GM12878 (cell line): ENCODE measurements around the gene SETSIP. TPM values are rescaled to one million over a fixed set of nuclear protein-coding genes. Genes with fewer than 3 reads are reported as not detected.

Experiments
- ATAC-seq: fragments of 200-7000 bp; cut with Tn5 transposase; 3 replicates; pipeline ENCODE4 v1.9.1; 2020; ENCODE audit warnings: mild to moderate bottlenecking, moderate library complexity
- BruUV-seq: library from RNA; stranded (reverse); fragments of 400-500 nt; replicated peaks from 2 replicates; lab custom pipeline; 2021; lab: Mats Ljungman, UMichigan
- CTCF ChIA-PET: fragments of 300-600 bp; sonication (Branson Sonifier 250); formaldehyde crosslinking; extraction: SDS; loops from one replicate; lab custom pipeline; 2021; ENCODE audit warnings: inconsistent platforms; lab: Yijun Ruan, JAX
- POLR2A ChIA-PET: fragments of 350-600 bp; formaldehyde crosslinking; extraction: SDS; loops from one replicate; lab custom pipeline; 2021; ENCODE audit warnings: inconsistent platforms; lab: Charles Lee
- RAD21 ChIA-PET: fragments of 300-600 bp; sonication (Branson Sonifier 250); formaldehyde crosslinking; loops from one replicate; lab custom pipeline; 2023; ENCODE audit warnings: antibody characterized with exemption; ENCODE audit not compliant: unreplicated experiment; lab: Charles Lee
- SMC1A ChIA-PET: fragments of 300-600 bp; sonication (Branson Sonifier 250); formaldehyde crosslinking; loops from one replicate; lab custom pipeline; 2023; ENCODE audit not compliant: unreplicated experiment, uncharacterized antibody; lab: Charles Lee
- DNase-seq: peaks from one replicate; pipeline ENCODE4 v3.0.0-alpha.2; 2011; ENCODE audit warnings: low read depth, low spot score
- FAIRE-seq: peaks from 3 replicates; lab custom pipeline; 2011; peaks lifted over from hg19 to GRCh38; lab: Jason Lieb, UNC
- H2AFZ ChIP-seq: 2 replicates; pipeline ENCODE4 v1.6.0; 2011; ENCODE audit warnings: low read depth, low read length, control low read depth; ENCODE audit not compliant: control insufficient read depth
- H3K27ac ChIP-seq: 2 replicates; pipeline ENCODE4 v1.5.1; 2011; ENCODE audit warnings: control low read depth; ENCODE audit not compliant: control insufficient read depth, insufficient read depth
- H3K27me3 ChIP-seq, 2 experiments: replicated peaks in 1 of 2; 2 replicates each; pipeline versions ENCODE4 v1.6.0 to v1.6.1; 2011; ENCODE audit warnings: low read length in 1 of 2; ENCODE audit not compliant: control insufficient read depth in 2 of 2, insufficient read depth in 2 of 2
- H3K36me3 ChIP-seq, 2 experiments: 2 replicates each; pipeline ENCODE4 v1.5.1; 2011; ENCODE audit warnings: low read length in 1 of 2; ENCODE audit not compliant: control insufficient read depth in 2 of 2, insufficient read depth in 2 of 2
- H3K4me1 ChIP-seq: 2 replicates; pipeline ENCODE4 v1.6.1; 2011; ENCODE audit warnings: mild to moderate bottlenecking, low read length, moderate library complexity, mixed read lengths; ENCODE audit not compliant: control insufficient read depth, insufficient read depth
- H3K4me2 ChIP-seq: 2 replicates; pipeline ENCODE4 v1.6.0; 2011; ENCODE audit warnings: control low read depth; ENCODE audit not compliant: control insufficient read depth, insufficient read depth
- H3K4me3 ChIP-seq: fragments of 200-600 bp; sonication (generic); 2 replicates; pipeline ENCODE4 v1.5.1; 2016
- H3K79me2 ChIP-seq: 2 replicates; pipeline ENCODE4 v1.6.0; 2011; ENCODE audit warnings: low read length; ENCODE audit not compliant: control insufficient read depth, insufficient read depth
- H3K9ac ChIP-seq: 2 replicates; pipeline ENCODE4 v1.8.0; 2011; ENCODE audit warnings: low read length, control low read depth, mixed read lengths; ENCODE audit not compliant: control insufficient read depth, insufficient read depth
- H3K9me3 ChIP-seq: replicated peaks from 3 replicates; pipeline ENCODE4 v1.5.1; 2011; ENCODE audit warnings: mild to moderate bottlenecking, low read length; ENCODE audit not compliant: control insufficient read depth, insufficient read depth
- H4K20me1 ChIP-seq: 2 replicates; pipeline ENCODE4 v1.6.0; 2011; ENCODE audit not compliant: control insufficient read depth, insufficient read depth
- FOS ChIP-seq: IDR thresholded peaks from 3 replicates; pipeline ENCODE4 v1.6.1; 2011; ENCODE audit warnings: borderline replicate concordance; ENCODE audit not compliant: insufficient read length; ENCODE audit errors: extremely low read depth
- FOXK2 ChIP-seq: fragments of 450-650 bp; IDR thresholded peaks from 2 replicates; pipeline ENCODE4 v1.6.1; 2017; ENCODE audit warnings: mild to moderate bottlenecking, moderate library complexity
- KDM1A ChIP-seq: fragments of 200-600 bp; sonication (generic); IDR thresholded peaks from 2 replicates; pipeline ENCODE4 v1.6.1; 2016; ENCODE audit warnings: borderline replicate concordance
- NBN ChIP-seq: fragments of 450-650 bp; IDR thresholded peaks from 2 replicates; pipeline ENCODE4 v1.6.1; 2016
- SMARCA5 ChIP-seq: fragments of 450-650 bp; IDR thresholded peaks from 2 replicates; pipeline ENCODE4 v1.6.1; 2017; ENCODE audit warnings: mild to moderate bottlenecking
- TAF1 ChIP-seq: IDR thresholded peaks from 2 replicates; pipeline ENCODE4 v1.6.1; 2011; ENCODE audit warnings: mild to moderate bottlenecking, low read depth, low read length, borderline replicate concordance
- WGBS: methylation state at CpG from one replicate; pipeline ENCODE4 v1.1.6; 2016; ENCODE audit warnings: low lambda C conversion rate; ENCODE audit not compliant: insufficient replicate concordance, insufficient coverage; ENCODE audit errors: missing lambda C conversion rate; 5-methylcytosine and 5-hydroxymethylcytosine counted together
- in situ Hi-C: fragments of 300-500 bp; cut with MboI; formaldehyde crosslinking; loops from 9 replicates; pipeline ENCODE4 v1.14.3; 2018; ENCODE audit warnings: mixed read lengths
- intact Hi-C: fragments of 100-400 bp; cut with micrococcal nuclease; formaldehyde crosslinking; loops from one replicate; pipeline ENCODE4 v1.14.2; 2022; ENCODE audit not compliant: unreplicated experiment
- polyA plus RNA-seq, 11 experiments: library from polyadenylated mRNA; depleted of rRNA in 4 of 11; unstranded in 6 of 11; stranded (reverse) in 5 of 11; fragments of >200 nt; fragmentation: Nextera tagmentation in 4 of 11; fragmentation: Illumina TruSeq in 1 of 11; extraction: Ambion mirVana in 4 of 11; extraction: Trizol in 1 of 11; gene quantifications; 1 replicate in 1 of 11; 2 replicates in 10 of 11; pipeline versions ENCODE4 v1.2.1 to v1.2.3, GENCODE V29; 2011 to 2016; ENCODE audit warnings: inconsistent platforms in 2 of 11, missing spikeins in 2 of 11, low read depth in 1 of 11
- total RNA-seq, 4 experiments: library from RNA; depleted of rRNA in 3 of 4; stranded (reverse); fragments of >200 nt in 3 of 4; fragmentation: Illumina TruSeq in 1 of 4; extraction: Trizol in 1 of 4; gene quantifications; 2 replicates each; pipeline versions ENCODE4 v1.2.1 to v1.2.3, GENCODE V29; 2013 to 2021
- TF ChIP-seq, protein P1 (sequence below): fragments of 450-650 bp; IDR thresholded peaks from 2 replicates; pipeline ENCODE4 v1.6.1; 2017; ENCODE audit warnings: borderline replicate concordance
- TF ChIP-seq, protein P2 (sequence below): fragments of 450-650 bp; IDR thresholded peaks from 2 replicates; pipeline ENCODE4 v1.6.1; 2016; ENCODE audit warnings: mild to moderate bottlenecking
- TF ChIP-seq, protein P3 (sequence below): fragments of 150-350 bp; IDR thresholded peaks from 2 replicates; pipeline ENCODE4 v1.6.1; 2016; ENCODE audit warnings: low read depth, low read length
- TF ChIP-seq, protein P4 (sequence below), 3 experiments: IDR thresholded peaks in 2 of 3; conservative IDR thresholded peaks in 1 of 3; 2 replicates each; pipeline ENCODE4 v1.5.1; 2011; ENCODE audit warnings: low read depth in 3 of 3, low read length in 3 of 3, mild to moderate bottlenecking in 3 of 3, control low read depth in 2 of 3, moderate library complexity in 2 of 3, inconsistent platforms in 1 of 3, mixed read lengths in 1 of 3; ENCODE audit not compliant: control insufficient read depth in 2 of 3, insufficient read depth in 1 of 3; ENCODE audit errors: extremely low read depth in 1 of 3
- TF ChIP-seq, protein P5 (sequence below): fragments of 150-350 bp; IDR thresholded peaks from 2 replicates; pipeline ENCODE4 v1.6.1; 2014; ENCODE audit warnings: mild to moderate bottlenecking, low read depth, low read length

Gene SETSIP
- total and polyA plus RNA-seq, 10 of the 15 experiments (the other 5 are each of a cell fraction or from before 2014, with no cell fraction given), result 0.15 to 0.46 (median 0.23) TPM; not detected in 2

DNA sequence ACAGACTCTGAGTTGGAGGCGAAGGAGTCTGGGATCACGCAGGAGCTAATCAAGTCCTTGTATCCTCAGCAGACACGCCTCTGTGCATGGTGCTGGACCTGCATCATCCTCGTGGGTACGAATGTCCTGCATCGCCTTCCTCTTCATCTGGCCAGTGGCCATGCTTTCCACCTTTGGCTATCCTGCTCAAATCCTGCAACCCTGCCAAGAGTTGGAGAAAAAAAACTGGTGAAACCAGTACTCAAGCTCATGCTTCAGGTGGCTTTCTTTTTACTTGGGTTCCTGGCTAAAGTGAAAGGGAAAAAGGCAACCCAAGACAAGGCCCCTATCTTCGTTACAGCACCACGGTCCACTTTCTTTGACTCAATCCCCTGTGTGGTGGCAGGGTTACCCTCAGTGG lies 8.9 kb downstream of the SETSIP start (continued):
- TF ChIP-seq, protein P1, sequence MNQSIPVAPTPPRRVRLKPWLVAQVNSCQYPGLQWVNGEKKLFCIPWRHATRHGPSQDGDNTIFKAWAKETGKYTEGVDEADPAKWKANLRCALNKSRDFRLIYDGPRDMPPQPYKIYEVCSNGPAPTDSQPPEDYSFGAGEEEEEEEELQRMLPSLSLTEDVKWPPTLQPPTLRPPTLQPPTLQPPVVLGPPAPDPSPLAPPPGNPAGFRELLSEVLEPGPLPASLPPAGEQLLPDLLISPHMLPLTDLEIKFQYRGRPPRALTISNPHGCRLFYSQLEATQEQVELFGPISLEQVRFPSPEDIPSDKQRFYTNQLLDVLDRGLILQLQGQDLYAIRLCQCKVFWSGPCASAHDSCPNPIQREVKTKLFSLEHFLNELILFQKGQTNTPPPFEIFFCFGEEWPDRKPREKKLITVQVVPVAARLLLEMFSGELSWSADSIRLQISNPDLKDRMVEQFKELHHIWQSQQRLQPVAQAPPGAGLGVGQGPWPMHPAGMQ, result no peak
- TF ChIP-seq, protein P2, sequence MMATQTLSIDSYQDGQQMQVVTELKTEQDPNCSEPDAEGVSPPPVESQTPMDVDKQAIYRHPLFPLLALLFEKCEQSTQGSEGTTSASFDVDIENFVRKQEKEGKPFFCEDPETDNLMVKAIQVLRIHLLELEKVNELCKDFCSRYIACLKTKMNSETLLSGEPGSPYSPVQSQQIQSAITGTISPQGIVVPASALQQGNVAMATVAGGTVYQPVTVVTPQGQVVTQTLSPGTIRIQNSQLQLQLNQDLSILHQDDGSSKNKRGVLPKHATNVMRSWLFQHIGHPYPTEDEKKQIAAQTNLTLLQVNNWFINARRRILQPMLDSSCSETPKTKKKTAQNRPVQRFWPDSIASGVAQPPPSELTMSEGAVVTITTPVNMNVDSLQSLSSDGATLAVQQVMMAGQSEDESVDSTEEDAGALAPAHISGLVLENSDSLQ, result no peak
- TF ChIP-seq KDM1A, result no peak
- TF ChIP-seq NBN, result no peak
- no peak for TF ChIP-seq TAF1
- TF ChIP-seq, protein P3, sequence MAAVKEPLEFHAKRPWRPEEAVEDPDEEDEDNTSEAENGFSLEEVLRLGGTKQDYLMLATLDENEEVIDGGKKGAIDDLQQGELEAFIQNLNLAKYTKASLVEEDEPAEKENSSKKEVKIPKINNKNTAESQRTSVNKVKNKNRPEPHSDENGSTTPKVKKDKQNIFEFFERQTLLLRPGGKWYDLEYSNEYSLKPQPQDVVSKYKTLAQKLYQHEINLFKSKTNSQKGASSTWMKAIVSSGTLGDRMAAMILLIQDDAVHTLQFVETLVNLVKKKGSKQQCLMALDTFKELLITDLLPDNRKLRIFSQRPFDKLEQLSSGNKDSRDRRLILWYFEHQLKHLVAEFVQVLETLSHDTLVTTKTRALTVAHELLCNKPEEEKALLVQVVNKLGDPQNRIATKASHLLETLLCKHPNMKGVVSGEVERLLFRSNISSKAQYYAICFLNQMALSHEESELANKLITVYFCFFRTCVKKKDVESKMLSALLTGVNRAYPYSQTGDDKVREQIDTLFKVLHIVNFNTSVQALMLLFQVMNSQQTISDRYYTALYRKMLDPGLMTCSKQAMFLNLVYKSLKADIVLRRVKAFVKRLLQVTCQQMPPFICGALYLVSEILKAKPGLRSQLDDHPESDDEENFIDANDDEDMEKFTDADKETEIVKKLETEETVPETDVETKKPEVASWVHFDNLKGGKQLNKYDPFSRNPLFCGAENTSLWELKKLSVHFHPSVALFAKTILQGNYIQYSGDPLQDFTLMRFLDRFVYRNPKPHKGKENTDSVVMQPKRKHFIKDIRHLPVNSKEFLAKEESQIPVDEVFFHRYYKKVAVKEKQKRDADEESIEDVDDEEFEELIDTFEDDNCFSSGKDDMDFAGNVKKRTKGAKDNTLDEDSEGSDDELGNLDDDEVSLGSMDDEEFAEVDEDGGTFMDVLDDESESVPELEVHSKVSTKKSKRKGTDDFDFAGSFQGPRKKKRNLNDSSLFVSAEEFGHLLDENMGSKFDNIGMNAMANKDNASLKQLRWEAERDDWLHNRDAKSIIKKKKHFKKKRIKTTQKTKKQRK, result no peak

DNA sequence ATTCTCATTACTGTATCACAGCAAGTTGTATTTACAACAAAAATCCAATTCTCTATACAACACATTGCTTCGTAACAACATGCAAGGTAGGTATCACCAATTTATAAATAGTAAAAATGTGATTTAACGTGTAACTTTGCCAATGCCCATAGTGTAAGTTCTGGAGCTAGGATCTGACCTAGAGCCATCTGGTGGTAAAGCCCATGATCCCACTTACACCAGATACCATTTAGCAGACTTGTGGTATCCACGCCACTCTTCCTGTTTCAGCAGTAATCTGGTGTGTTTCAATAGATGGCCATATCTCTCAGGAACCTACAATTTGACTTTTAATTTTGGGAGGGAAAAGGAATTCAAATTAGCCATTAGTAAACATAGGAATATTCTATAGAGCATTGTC lies 10.2 kb downstream of the SETSIP start:
- H3K9ac ChIP-seq, result no peak overlapping the region
- 78% methylated on average over 3 of the region's 3 CpGs for WGBS
- no peaks in the 10 kb centered on the region for H3K9me3 ChIP-seq
- H3K27me3 ChIP-seq, result no peaks in the 10 kb centered on the region
- CTCF ChIA-PET, result no interaction called here
- H3K4me1 ChIP-seq, result no peaks in the 10 kb centered on the region
- no peak for FAIRE-seq
- H3K27ac ChIP-seq, result no peak overlapping the region
- TF ChIP-seq SMARCA5 (no peak), FOS (no peak), FOXK2 (no peak)
- TF ChIP-seq, protein P4, sequence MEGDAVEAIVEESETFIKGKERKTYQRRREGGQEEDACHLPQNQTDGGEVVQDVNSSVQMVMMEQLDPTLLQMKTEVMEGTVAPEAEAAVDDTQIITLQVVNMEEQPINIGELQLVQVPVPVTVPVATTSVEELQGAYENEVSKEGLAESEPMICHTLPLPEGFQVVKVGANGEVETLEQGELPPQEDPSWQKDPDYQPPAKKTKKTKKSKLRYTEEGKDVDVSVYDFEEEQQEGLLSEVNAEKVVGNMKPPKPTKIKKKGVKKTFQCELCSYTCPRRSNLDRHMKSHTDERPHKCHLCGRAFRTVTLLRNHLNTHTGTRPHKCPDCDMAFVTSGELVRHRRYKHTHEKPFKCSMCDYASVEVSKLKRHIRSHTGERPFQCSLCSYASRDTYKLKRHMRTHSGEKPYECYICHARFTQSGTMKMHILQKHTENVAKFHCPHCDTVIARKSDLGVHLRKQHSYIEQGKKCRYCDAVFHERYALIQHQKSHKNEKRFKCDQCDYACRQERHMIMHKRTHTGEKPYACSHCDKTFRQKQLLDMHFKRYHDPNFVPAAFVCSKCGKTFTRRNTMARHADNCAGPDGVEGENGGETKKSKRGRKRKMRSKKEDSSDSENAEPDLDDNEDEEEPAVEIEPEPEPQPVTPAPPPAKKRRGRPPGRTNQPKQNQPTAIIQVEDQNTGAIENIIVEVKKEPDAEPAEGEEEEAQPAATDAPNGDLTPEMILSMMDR (IDR thresholded peaks at IDR 0.05 in 2 of 3, conservative IDR thresholded peaks at IDR 0.05 in 1 of 3; ENCODE audit: control insufficient read depth in 2 of 3, extremely low read depth in 1 of 3, insufficient read depth in 1 of 3, low read depth in 3 of 3, low read length in 3 of 3), result no peak
- TF ChIP-seq, protein P2, result no peak
- TF ChIP-seq, protein P5, sequence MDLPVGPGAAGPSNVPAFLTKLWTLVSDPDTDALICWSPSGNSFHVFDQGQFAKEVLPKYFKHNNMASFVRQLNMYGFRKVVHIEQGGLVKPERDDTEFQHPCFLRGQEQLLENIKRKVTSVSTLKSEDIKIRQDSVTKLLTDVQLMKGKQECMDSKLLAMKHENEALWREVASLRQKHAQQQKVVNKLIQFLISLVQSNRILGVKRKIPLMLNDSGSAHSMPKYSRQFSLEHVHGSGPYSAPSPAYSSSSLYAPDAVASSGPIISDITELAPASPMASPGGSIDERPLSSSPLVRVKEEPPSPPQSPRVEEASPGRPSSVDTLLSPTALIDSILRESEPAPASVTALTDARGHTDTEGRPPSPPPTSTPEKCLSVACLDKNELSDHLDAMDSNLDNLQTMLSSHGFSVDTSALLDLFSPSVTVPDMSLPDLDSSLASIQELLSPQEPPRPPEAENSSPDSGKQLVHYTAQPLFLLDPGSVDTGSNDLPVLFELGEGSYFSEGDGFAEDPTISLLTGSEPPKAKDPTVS, result no peak
- TF ChIP-seq, all 136 proteins: peak for 0
- Histone ChIP-seq H3K4me3 (no peak overlapping the region), H3K79me2 (no peaks in the 10 kb centered on the region), H2AFZ (no peak overlapping the region), H3K4me2 (no peak overlapping the region), H3K36me3 (no peaks in the 10 kb centered on the region), H4K20me1 (no peaks in the 10 kb centered on the region)
- intact Hi-C loops, result no loop called here
- in situ Hi-C loops, result no loop called here
- ChIA-PET POLR2A (no interaction called here), SMC1A (no interaction called here), RAD21 (no interaction called here)
- no TSS peak for BruUV-seq
- ATAC-seq (0 out of 3 replicates have a peak, but pooled peaks have one; percentile 28), DNase-seq (no peak)
